GM19035 (cell line): ENCODE data around the gene CAB39L.
"Not testable (repeated sequence)": the region's sequence is repeated elsewhere in the genome, so short reads cannot be mapped to it uniquely, and the experiment has no call there.

Experiments
- ATAC-seq: cut with Tn5 transposase; IDR thresholded peaks from one replicate; pipeline ENCODE4 v1.9.1; 2021; ENCODE audit not compliant: unreplicated experiment

Gene CAB39L

GRCh38 chr13:49348751-49349150 lies 95.1 kb downstream of the CAB39L start:
- no peak for ATAC-seq

- no peak for ATAC-seq
Observed at GRCh38 chr13:49347650-49348385, 96.0 kb downstream of the CAB39L start.

- ATAC-seq = no peak
Observed at GRCh38 chr13:49346460-49346859, 97.4 kb downstream of the CAB39L start.

- ATAC-seq = no peak
Observed at GRCh38 chr13:49343731-49344130, 100.1 kb downstream of the CAB39L start.

- no peak for ATAC-seq
Observed at GRCh38 chr13:49343255-49343654, 100.6 kb downstream of the CAB39L start.

- no peak for ATAC-seq
Observed at GRCh38 chr13:49342454-49342853, 101.4 kb downstream of the CAB39L start.

- ATAC-seq = no peak
Observed at GRCh38 chr13:49341941-49342340, 101.9 kb downstream of the CAB39L start.

GRCh38 chr13:49341517-49341916 lies 102.3 kb downstream of the CAB39L start:
- no peak for ATAC-seq

- ATAC-seq = no peak
Observed at GRCh38 chr13:49340161-49340560, 103.7 kb downstream of the CAB39L start.

GRCh38 chr13:49336655-49337054 lies 107.2 kb downstream of the CAB39L start:
- no peak for ATAC-seq

- no peak for ATAC-seq
Observed at GRCh38 chr13:49330546-49330864, 113.4 kb downstream of the CAB39L start.

GRCh38 chr13:49329831-49330545 lies 113.9 kb downstream of the CAB39L start:
- no peak for ATAC-seq

- ATAC-seq = not testable (repeated sequence)
Observed at GRCh38 chr13:49327145-49327544, 116.7 kb downstream of the CAB39L start.

GRCh38 chr13:49326222-49326917 lies 117.5 kb downstream of the CAB39L start:
- no peak for ATAC-seq

GRCh38 chr13:49323344-49323743 lies 120.5 kb downstream of the CAB39L start:
- ATAC-seq = no peak

GRCh38 chr13:49322702-49323101 lies 121.2 kb downstream of the CAB39L start:
- ATAC-seq = no peak

GRCh38 chr13:49320975-49321374 lies 122.9 kb downstream of the CAB39L start:
- no peak for ATAC-seq

GRCh38 chr13:49319951-49320350 lies 123.9 kb downstream of the CAB39L start:
- no peak for ATAC-seq

- no peak for ATAC-seq
Observed at GRCh38 chr13:49319551-49319950, 124.3 kb downstream of the CAB39L start.

- no peak for ATAC-seq
Observed at GRCh38 chr13:49315756-49316482, 127.9 kb downstream of the CAB39L start.

GRCh38 chr13:49315036-49315565 lies 128.8 kb downstream of the CAB39L start:
- no peak for ATAC-seq
